Upper lobe of left lung (tissue), 6 donors: ENCODE data around the gene KCNJ6. TPM values are rescaled to one million over a fixed set of nuclear protein-coding genes. Genes with fewer than 3 reads are reported as not detected.

Experiments
- ATAC-seq, 2 donors: fragments of 200-7000 bp; cut with Tn5 transposase; one replicate each; pipeline ENCODE4 v1.9.1; 2022; ENCODE audit warnings: mild to moderate bottlenecking in 2 of 2, moderate library complexity in 2 of 2; ENCODE audit not compliant: low FRiP score in 2 of 2
- DNase-seq, 2 donors: peaks; one replicate each; pipeline ENCODE4 v3.0.0-alpha.2; 2019 to 2020
- H3K27ac ChIP-seq, 4 donors: fragments of 200-600 bp; sonication (generic); one replicate each; pipeline ENCODE4 v1.5.1; 2016 to 2019
- H3K27me3 ChIP-seq, 4 donors: fragments of 200-600 bp; sonication (generic); one replicate each; pipeline ENCODE4 v1.5.1; 2017 to 2019
- H3K36me3 ChIP-seq, 4 donors: fragments of 200-600 bp; sonication (generic); one replicate each; pipeline ENCODE4 v1.5.1; 2016 to 2019
- H3K4me1 ChIP-seq, 4 donors: fragments of 200-600 bp; sonication (generic); one replicate each; pipeline ENCODE4 v1.5.1; 2018 to 2019
- H3K4me3 ChIP-seq, 4 donors: fragments of 200-600 bp; sonication (generic); one replicate each; pipeline ENCODE4 v1.5.1; 2017 to 2019; ENCODE audit warnings: mild to moderate bottlenecking in 2 of 4, moderate library complexity in 1 of 4
- H3K9me3 ChIP-seq, 4 donors: fragments of 200-600 bp; sonication (generic); one replicate each; pipeline ENCODE4 v1.5.1; 2018 to 2019
- EP300 ChIP-seq, 4 donors: sonication (generic); formaldehyde crosslinking; IDR thresholded peaks; one replicate each; pipeline ENCODE4 v1.5.1; 2017; ENCODE audit warnings: antibody characterized with exemption in 4 of 4, control low read depth in 2 of 4
- POLR2A ChIP-seq, 4 donors: fragments of 450-650 bp; IDR thresholded peaks; one replicate each; pipeline ENCODE4 v1.5.1; 2016 to 2017; ENCODE audit warnings: antibody characterized with exemption in 4 of 4, mild to moderate bottlenecking in 2 of 4
- POLR2AphosphoS5 ChIP-seq, 2 donors: sonication (generic); formaldehyde crosslinking; IDR thresholded peaks; one replicate each; pipeline ENCODE4 v1.5.1; 2017; ENCODE audit warnings: antibody characterized with exemption in 2 of 2
- WGBS, 2 donors: methylation state at CpG; one replicate each; pipeline ENCODE4 v1.1.5; 2017 to 2018; 5-methylcytosine and 5-hydroxymethylcytosine counted together
- total RNA-seq, 6 donors: library from RNA; depleted of rRNA in 4 of 6; stranded (reverse); fragments of >200 nt in 4 of 6; gene quantifications; one replicate each; pipeline versions ENCODE4 v1.1.0 to v1.2.1, GENCODE V29; 2016 to 2021
- TF ChIP-seq, protein P1 (sequence below), 6 experiments: fragments of 450-650 bp in 4 of 6; fragments of 200-600 bp in 2 of 6; sonication (generic) in 2 of 6; IDR thresholded peaks; one replicate each; pipeline ENCODE4 v1.5.1; 2016 to 2019; ENCODE audit warnings: antibody characterized with exemption in 6 of 6
- donor health status: DM: no; HTN: no; CAD: no; lungs with moderate emphysema.
- donor health status: DM: no; HTN: yes; CAD: no; lungs with severe emphysema.

Gene KCNJ6
- total RNA-seq, 6 donors from 2014 or later, result 0.06 to 0.15 TPM; not detected in 4

DNA sequence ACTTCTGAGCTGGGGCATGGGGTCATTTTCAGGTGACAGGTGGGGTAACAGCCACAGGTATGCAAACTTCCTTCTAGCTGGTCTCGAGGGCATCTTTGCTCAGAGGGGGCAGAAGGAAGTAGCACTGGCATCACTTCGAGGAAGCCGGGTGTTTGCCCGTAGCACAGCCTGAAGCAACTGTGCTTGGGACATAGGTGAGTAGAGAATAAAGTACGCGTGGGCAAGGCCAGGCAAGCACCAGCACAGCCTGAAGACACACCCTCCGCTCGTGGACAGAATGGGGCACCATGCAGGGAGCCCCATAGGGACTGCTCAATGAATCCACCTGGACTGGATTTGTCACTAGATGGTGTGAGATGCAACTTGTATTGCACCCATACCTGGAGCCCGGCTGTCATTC is 167.1 kb downstream of the KCNJ6 start:
- no peaks in the 10 kb centered on the region for H3K9me3 ChIP-seq
- H3K4me1 ChIP-seq, result no peaks in the 10 kb centered on the region
- DNase-seq (no peak), ATAC-seq (no peak)
- TF ChIP-seq EP300 (IDR thresholded peaks at IDR 0.05) (no peak), POLR2AphosphoS5 (IDR thresholded peaks at IDR 0.05) (no peak), POLR2A (IDR thresholded peaks at IDR 0.05) (no peak)
- TF ChIP-seq, protein P1, sequence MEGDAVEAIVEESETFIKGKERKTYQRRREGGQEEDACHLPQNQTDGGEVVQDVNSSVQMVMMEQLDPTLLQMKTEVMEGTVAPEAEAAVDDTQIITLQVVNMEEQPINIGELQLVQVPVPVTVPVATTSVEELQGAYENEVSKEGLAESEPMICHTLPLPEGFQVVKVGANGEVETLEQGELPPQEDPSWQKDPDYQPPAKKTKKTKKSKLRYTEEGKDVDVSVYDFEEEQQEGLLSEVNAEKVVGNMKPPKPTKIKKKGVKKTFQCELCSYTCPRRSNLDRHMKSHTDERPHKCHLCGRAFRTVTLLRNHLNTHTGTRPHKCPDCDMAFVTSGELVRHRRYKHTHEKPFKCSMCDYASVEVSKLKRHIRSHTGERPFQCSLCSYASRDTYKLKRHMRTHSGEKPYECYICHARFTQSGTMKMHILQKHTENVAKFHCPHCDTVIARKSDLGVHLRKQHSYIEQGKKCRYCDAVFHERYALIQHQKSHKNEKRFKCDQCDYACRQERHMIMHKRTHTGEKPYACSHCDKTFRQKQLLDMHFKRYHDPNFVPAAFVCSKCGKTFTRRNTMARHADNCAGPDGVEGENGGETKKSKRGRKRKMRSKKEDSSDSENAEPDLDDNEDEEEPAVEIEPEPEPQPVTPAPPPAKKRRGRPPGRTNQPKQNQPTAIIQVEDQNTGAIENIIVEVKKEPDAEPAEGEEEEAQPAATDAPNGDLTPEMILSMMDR (IDR thresholded peaks at IDR 0.05), result no peak
- H3K27me3 ChIP-seq, result no peaks in the 10 kb centered on the region
- H3K27ac ChIP-seq, result no peak overlapping the region
- 77 to 84% methylated on average over 9 of the region's 9 CpGs for WGBS, 2 donors
- H3K36me3 ChIP-seq, result no peaks in the 10 kb centered on the region
- no peak overlapping the region for H3K4me3 ChIP-seq

- no peaks in the 10 kb centered on the region for H3K36me3 ChIP-seq
- ATAC-seq (no peak), DNase-seq (no peak)
- no peaks in the 10 kb centered on the region for H3K27me3 ChIP-seq
- no peak overlapping the region for H3K4me3 ChIP-seq
- TF ChIP-seq, protein P1 (IDR thresholded peaks at IDR 0.05), result no peak
- TF ChIP-seq EP300 (IDR thresholded peaks at IDR 0.05) (no peak), POLR2A (IDR thresholded peaks at IDR 0.05) (no peak), POLR2AphosphoS5 (IDR thresholded peaks at IDR 0.05) (no peak)
- H3K4me1 ChIP-seq, result no peaks in the 10 kb centered on the region
- 82 to 86% methylated on average over 3 of the region's 3 CpGs for WGBS, 2 donors
- no peak overlapping the region for H3K27ac ChIP-seq
- no peaks in the 10 kb centered on the region for H3K9me3 ChIP-seq
Measured at GRCh38 chr21:37748351-37748750, 167.9 kb downstream of the KCNJ6 start.

GRCh38 chr21:37746849-37747248 is 169.4 kb downstream of the KCNJ6 start:
- Histone ChIP-seq H3K27me3 (no peaks in the 10 kb centered on the region), H3K4me1 (no peaks in the 10 kb centered on the region), H3K9me3 (no peaks in the 10 kb centered on the region), H3K4me3 (no peak overlapping the region), H3K27ac (no peak overlapping the region), H3K36me3 (no peaks in the 10 kb centered on the region)
- DNase-seq, result no peak
- WGBS, 2 donors, result 75 to 90% methylated on average over 2 of the region's 2 CpGs
- ATAC-seq, result no peak
- TF ChIP-seq POLR2AphosphoS5 (IDR thresholded peaks at IDR 0.05), result no peak

- Histone ChIP-seq H3K4me3 (no peak overlapping the region), H3K27me3 (no peaks in the 10 kb centered on the region), H3K9me3 (no peaks in the 10 kb centered on the region), H3K36me3 (no peaks in the 10 kb centered on the region), H3K4me1 (no peaks in the 10 kb centered on the region), H3K27ac (no peak overlapping the region)
- ATAC-seq, result no peak
- DNase-seq, result no peak
- TF ChIP-seq, protein P1 (IDR thresholded peaks at IDR 0.05), result no peak
- TF ChIP-seq EP300 (IDR thresholded peaks at IDR 0.05), result no peak
- no peak for TF ChIP-seq POLR2A (IDR thresholded peaks at IDR 0.05)
- no peak for TF ChIP-seq POLR2AphosphoS5 (IDR thresholded peaks at IDR 0.05)
- WGBS, 2 donors, result 87 to 90% methylated on average over 2 of the region's 2 CpGs
Measured at GRCh38 chr21:37744551-37744950, 171.7 kb downstream of the KCNJ6 start.

DNA sequence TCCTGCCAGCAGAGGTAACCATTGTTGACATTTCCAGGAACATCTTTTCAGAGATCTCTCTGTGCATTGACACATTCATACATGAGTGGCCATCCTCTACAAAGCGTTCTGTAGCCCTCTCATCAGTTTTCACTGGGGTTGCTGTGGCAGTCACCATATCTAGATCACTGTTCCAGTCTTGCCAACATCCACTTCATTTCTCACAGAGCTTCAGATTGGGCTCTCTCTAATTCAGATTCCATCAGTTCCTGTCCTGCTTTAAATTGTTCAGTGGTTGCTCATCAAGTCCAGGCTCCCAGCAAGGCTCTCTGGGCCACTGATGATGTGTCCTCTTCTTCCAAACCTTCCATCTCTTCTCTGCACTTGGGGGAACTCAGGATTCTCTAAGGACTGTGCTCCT is 173.7 kb downstream of the KCNJ6 start:
- WGBS, 2 donors, result 71 to 75% methylated on average over 1 of the region's 1 CpG
- DNase-seq (no peak), ATAC-seq (no peak)
- TF ChIP-seq EP300 (IDR thresholded peaks at IDR 0.05) (no peak), POLR2A (IDR thresholded peaks at IDR 0.05) (no peak), POLR2AphosphoS5 (IDR thresholded peaks at IDR 0.05) (no peak)
- TF ChIP-seq, protein P1 (IDR thresholded peaks at IDR 0.05), result no peak
- Histone ChIP-seq H3K9me3 (no peaks in the 10 kb centered on the region), H3K27ac (no peak overlapping the region), H3K4me1 (no peaks in the 10 kb centered on the region), H3K27me3 (no peaks in the 10 kb centered on the region), H3K4me3 (no peak overlapping the region), H3K36me3 (no peaks in the 10 kb centered on the region)
